HCT116 (cell line): ENCODE measurements around the gene HIBADH.

Source experiments
- CEBPB ChIP-seq: IDR thresholded peaks from 2 replicates; pipeline ENCODE4 v1.6.1; 2012; ENCODE audit warnings: low read depth
- EZH2 ChIP-seq: fragments of 200-600 bp; sonication (generic); IDR thresholded peaks from 2 replicates; pipeline ENCODE4 v1.6.1; 2017; ENCODE audit warnings: antibody characterized with exemption, mixed run types
- EZH2phosphoT487 ChIP-seq: fragments of 200-600 bp; IDR thresholded peaks from 2 replicates; pipeline ENCODE4 v1.6.1; 2018; ENCODE audit warnings: antibody characterized with exemption, borderline replicate concordance
- JUND ChIP-seq: IDR thresholded peaks from 2 replicates; pipeline ENCODE4 v1.6.1; 2012
- POLR2A ChIP-seq: IDR thresholded peaks from 2 replicates; pipeline ENCODE4 v1.7.0; 2011; ENCODE audit warnings: borderline replicate concordance; ENCODE audit not compliant: insufficient read depth, insufficient read length; ENCODE audit errors: extremely low read depth
- RAD21 ChIP-seq: IDR thresholded peaks from 2 replicates; pipeline ENCODE4 v1.6.1; 2012; ENCODE audit warnings: low read depth, mild to moderate bottlenecking
- SP1 ChIP-seq: IDR thresholded peaks from 2 replicates; pipeline ENCODE4 v1.6.1; 2012; ENCODE audit warnings: low read depth
- SRF ChIP-seq: IDR thresholded peaks from 2 replicates; pipeline ENCODE4 v1.6.1; 2012; ENCODE audit warnings: low read depth
- TCF7L2 ChIP-seq: IDR thresholded peaks from 2 replicates; pipeline ENCODE4 v1.7.0; 2011; ENCODE audit warnings: borderline replicate concordance, inconsistent platforms; ENCODE audit not compliant: insufficient read depth, insufficient read length; ENCODE audit errors: extremely low read depth
- YY1 ChIP-seq: IDR thresholded peaks from 2 replicates; pipeline ENCODE4 v1.6.1; 2011; ENCODE audit warnings: low read length, low read depth, moderate library complexity, mild to moderate bottlenecking; ENCODE audit not compliant: insufficient replicate concordance; ENCODE audit errors: extremely low read depth
- ZNF274 ChIP-seq: fragments of 200-500 bp; sonication (Bioruptor generic); IDR thresholded peaks from 2 replicates; pipeline ENCODE4 v1.6.1; 2014; ENCODE audit warnings: mild to moderate bottlenecking, low read depth, low read length, inconsistent platforms
- TF ChIP-seq, protein P1 (sequence below), 3 experiments: fragments of 200-600 bp in 1 of 3; sonication (generic) in 1 of 3; IDR thresholded peaks in 2 of 3; conservative IDR thresholded peaks in 1 of 3; 2 replicates each; pipeline ENCODE4 v1.5.1; 2012 to 2017; ENCODE audit warnings: low read depth in 2 of 3, low read length in 2 of 3, antibody characterized with exemption in 1 of 3, borderline replicate concordance in 1 of 3, control low read depth in 1 of 3, mild to moderate bottlenecking in 1 of 3, mixed read lengths in 1 of 3, mixed run types in 1 of 3, moderate library complexity in 1 of 3; ENCODE audit not compliant: insufficient read depth in 1 of 3
- TF ChIP-seq, protein P2 (sequence below): IDR thresholded peaks from 2 replicates; pipeline ENCODE4 v1.6.1; 2012
- TF ChIP-seq, protein P3 (sequence below): IDR thresholded peaks from 2 replicates; pipeline ENCODE4 v1.6.1; 2012; ENCODE audit warnings: low read depth

DNA sequence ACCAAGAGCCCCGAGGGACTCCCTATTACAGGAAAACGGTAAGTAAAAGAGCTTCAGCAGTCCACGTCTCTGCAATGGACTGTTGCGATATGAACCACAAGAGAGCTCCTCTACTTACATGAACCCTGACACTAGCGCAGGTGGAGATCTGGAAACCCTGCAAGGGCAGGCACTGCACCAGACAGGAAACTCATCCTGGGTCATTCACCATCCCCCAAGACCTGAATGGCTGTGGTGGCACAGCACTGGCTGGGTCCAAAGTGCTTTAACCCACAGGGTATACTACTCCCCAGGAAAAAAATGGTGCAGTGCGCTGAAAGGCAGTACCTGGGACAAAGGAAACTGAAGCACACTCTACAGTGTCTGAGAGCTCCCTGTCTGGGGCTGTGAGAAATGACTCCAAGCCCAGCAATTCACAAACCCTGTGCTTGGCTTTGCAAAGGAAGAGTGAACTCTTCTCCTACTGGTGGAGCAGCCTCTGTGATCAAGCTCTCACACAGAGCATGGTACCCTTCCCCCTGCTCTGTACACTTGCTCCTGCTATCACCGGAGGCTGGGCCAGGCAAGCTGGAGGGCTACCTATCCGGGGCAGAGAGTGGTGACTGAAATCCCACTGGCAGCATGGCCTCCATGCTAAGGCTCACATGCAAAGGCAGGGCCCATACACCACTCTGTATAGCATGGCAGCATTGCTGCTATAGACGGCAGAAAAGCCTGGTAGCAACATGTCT is 44.9 kb downstream of the HIBADH start:
- no peak for TF ChIP-seq EZH2
- TF ChIP-seq, protein P1, sequence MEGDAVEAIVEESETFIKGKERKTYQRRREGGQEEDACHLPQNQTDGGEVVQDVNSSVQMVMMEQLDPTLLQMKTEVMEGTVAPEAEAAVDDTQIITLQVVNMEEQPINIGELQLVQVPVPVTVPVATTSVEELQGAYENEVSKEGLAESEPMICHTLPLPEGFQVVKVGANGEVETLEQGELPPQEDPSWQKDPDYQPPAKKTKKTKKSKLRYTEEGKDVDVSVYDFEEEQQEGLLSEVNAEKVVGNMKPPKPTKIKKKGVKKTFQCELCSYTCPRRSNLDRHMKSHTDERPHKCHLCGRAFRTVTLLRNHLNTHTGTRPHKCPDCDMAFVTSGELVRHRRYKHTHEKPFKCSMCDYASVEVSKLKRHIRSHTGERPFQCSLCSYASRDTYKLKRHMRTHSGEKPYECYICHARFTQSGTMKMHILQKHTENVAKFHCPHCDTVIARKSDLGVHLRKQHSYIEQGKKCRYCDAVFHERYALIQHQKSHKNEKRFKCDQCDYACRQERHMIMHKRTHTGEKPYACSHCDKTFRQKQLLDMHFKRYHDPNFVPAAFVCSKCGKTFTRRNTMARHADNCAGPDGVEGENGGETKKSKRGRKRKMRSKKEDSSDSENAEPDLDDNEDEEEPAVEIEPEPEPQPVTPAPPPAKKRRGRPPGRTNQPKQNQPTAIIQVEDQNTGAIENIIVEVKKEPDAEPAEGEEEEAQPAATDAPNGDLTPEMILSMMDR (IDR thresholded peaks at IDR 0.05 in 2 of 3, conservative IDR thresholded peaks at IDR 0.05 in 1 of 3; ENCODE audit: borderline replicate concordance in 1 of 3, insufficient read depth in 1 of 3, low read depth in 2 of 3, low read length in 2 of 3), result no peak
- no peak for TF ChIP-seq POLR2A
- TF ChIP-seq EZH2phosphoT487, result no peak
- no peak for TF ChIP-seq SRF
- TF ChIP-seq RAD21, result no peak
- no peak for TF ChIP-seq YY1
- TF ChIP-seq, protein P2, sequence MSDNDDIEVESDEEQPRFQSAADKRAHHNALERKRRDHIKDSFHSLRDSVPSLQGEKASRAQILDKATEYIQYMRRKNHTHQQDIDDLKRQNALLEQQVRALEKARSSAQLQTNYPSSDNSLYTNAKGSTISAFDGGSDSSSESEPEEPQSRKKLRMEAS, result no peak
- TF ChIP-seq SP1, result no peak
- TF ChIP-seq JUND, result no peak
- TF ChIP-seq TCF7L2, result no peak
- no peak for TF ChIP-seq CEBPB
- TF ChIP-seq, protein P3, sequence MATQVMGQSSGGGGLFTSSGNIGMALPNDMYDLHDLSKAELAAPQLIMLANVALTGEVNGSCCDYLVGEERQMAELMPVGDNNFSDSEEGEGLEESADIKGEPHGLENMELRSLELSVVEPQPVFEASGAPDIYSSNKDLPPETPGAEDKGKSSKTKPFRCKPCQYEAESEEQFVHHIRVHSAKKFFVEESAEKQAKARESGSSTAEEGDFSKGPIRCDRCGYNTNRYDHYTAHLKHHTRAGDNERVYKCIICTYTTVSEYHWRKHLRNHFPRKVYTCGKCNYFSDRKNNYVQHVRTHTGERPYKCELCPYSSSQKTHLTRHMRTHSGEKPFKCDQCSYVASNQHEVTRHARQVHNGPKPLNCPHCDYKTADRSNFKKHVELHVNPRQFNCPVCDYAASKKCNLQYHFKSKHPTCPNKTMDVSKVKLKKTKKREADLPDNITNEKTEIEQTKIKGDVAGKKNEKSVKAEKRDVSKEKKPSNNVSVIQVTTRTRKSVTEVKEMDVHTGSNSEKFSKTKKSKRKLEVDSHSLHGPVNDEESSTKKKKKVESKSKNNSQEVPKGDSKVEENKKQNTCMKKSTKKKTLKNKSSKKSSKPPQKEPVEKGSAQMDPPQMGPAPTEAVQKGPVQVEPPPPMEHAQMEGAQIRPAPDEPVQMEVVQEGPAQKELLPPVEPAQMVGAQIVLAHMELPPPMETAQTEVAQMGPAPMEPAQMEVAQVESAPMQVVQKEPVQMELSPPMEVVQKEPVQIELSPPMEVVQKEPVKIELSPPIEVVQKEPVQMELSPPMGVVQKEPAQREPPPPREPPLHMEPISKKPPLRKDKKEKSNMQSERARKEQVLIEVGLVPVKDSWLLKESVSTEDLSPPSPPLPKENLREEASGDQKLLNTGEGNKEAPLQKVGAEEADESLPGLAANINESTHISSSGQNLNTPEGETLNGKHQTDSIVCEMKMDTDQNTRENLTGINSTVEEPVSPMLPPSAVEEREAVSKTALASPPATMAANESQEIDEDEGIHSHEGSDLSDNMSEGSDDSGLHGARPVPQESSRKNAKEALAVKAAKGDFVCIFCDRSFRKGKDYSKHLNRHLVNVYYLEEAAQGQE, result no peak
- no peak for TF ChIP-seq ZNF274
